GM12874 (cell line): Measurements from ENCODE around the gene BTLA.

Source experiments
- CTCF ChIP-seq: IDR thresholded peaks from 2 replicates; pipeline ENCODE4 v1.5.1; 2011; ENCODE audit warnings: low read depth, mild to moderate bottlenecking, control low read depth, low read length, moderate library complexity; ENCODE audit not compliant: insufficient read depth

BTLA gene

GRCh38 chr3:112497897-112498548, 1.2 kb downstream of the BTLA start:
- no peak for TF ChIP-seq CTCF

GRCh38 chr3:112496366-112497067, 2.8 kb downstream of the BTLA start:
- no peak for TF ChIP-seq CTCF

- TF ChIP-seq CTCF: no peak
Observed at GRCh38 chr3:112492124-112492523, 7.1 kb downstream of the BTLA start.

GRCh38 chr3:112491373-112491772, 7.9 kb downstream of the BTLA start:
- no peak for TF ChIP-seq CTCF

- TF ChIP-seq CTCF: no peak
Observed at GRCh38 chr3:112489674-112490479, 9.4 kb downstream of the BTLA start.

- no peak for TF ChIP-seq CTCF
Observed at GRCh38 chr3:112486811-112487505, 12.3 kb downstream of the BTLA start.

GRCh38 chr3:112484352-112484751, 14.9 kb downstream of the BTLA start:
- no peak for TF ChIP-seq CTCF
